Ascending aorta (tissue), 2 donors: ENCODE measurements around the gene RBM5. TPM values are rescaled to one million over a fixed set of nuclear protein-coding genes. Genes with fewer than 3 reads are reported as not detected.
A peak's percentile ranks its signal among the peaks of the same experiment; 100 is the strongest.

ENCODE experiments used
- DNase-seq, 2 donors: peaks; one replicate each; pipeline ENCODE4 v3.0.0-alpha.2; 2019; ENCODE audit warnings: low spot score in 2 of 2
- H3K27ac ChIP-seq, 2 donors: fragments of 200-600 bp; sonication (generic); one replicate each; pipeline ENCODE4 v1.5.1; 2016 to 2017; ENCODE audit warnings: mild to moderate bottlenecking in 1 of 2
- H3K27me3 ChIP-seq: fragments of 200-600 bp; sonication (generic); one replicate; pipeline ENCODE4 v1.5.1; 2017
- H3K36me3 ChIP-seq, 2 donors: fragments of 200-600 bp; sonication (generic); one replicate each; pipeline ENCODE4 v1.5.1; 2016
- H3K4me1 ChIP-seq, 2 donors: fragments of 200-600 bp; sonication (generic); one replicate each; pipeline ENCODE4 v1.5.1; 2016 to 2017; ENCODE audit warnings: mild to moderate bottlenecking in 1 of 2
- H3K4me3 ChIP-seq, 2 donors: fragments of 200-600 bp; sonication (generic); one replicate each; pipeline ENCODE4 v1.5.1; 2016 to 2017; ENCODE audit warnings: mild to moderate bottlenecking in 1 of 2
- H3K9me3 ChIP-seq, 2 donors: fragments of 200-600 bp; sonication (generic); one replicate each; pipeline ENCODE4 v1.5.1; 2016
- intact Hi-C: fragments of 100-400 bp; cut with DNase I; formaldehyde crosslinking; loops from one replicate; pipeline ENCODE4 v1.15.1; 2023
- total RNA-seq: library from RNA; depleted of rRNA; stranded (reverse); fragments of >200 nt; gene quantifications from one replicate; pipeline ENCODE4 v1.1.0, GENCODE V29; 2016
- TF ChIP-seq, protein P1 (sequence below), 3 experiments: fragments of 200-600 bp in 2 of 3; fragments of 450-650 bp in 1 of 3; sonication (generic) in 2 of 3; IDR thresholded peaks; one replicate each; pipeline ENCODE4 v1.5.1; 2016 to 2019; ENCODE audit warnings: antibody characterized with exemption in 3 of 3, mild to moderate bottlenecking in 1 of 3, moderate library complexity in 1 of 3

Gene RBM5
- total RNA-seq, 1 donor from 2014 or later = 105 TPM

DNA sequence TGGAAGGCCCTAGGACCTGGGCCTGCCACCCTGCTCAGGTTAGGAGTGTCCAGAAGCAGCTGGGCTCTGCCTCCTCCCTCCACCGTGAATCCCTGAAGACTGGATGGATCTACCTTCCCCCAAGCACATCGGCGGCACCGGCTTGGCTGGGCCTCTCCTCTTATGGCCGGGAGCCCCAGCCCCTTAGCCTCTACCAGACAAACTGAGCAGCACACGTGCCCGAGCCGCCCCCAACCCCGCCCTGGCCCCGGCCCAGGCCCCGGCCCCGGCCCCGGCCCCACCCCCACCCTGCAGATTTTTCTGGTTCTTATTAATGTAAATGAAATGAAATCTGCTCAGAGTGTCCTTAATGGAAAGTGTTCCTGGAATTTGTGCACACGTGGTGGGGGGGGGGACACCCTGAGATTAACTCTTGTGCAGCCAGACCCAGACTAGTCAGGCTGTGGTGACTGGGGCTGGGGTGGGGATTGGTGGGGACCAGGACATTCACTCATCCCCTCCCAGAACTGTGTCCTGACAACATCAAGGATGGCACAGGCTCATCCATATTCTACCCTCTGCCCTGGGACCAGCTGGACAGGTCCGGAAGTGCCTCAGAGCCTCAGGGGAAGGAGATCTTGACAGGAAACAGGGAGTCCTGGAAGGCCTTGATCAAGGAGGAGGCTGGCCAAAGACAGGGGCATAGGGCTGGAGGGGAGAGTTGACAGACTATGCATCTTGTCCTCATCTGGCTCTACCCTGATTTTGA is 35.5 kb downstream of the RBM5 start:
- H3K27ac ChIP-seq = peak overlapping the region in 1 of 2 donors; percentile 34
- no peak overlapping the region for H3K4me3 ChIP-seq
- TF ChIP-seq, protein P1, sequence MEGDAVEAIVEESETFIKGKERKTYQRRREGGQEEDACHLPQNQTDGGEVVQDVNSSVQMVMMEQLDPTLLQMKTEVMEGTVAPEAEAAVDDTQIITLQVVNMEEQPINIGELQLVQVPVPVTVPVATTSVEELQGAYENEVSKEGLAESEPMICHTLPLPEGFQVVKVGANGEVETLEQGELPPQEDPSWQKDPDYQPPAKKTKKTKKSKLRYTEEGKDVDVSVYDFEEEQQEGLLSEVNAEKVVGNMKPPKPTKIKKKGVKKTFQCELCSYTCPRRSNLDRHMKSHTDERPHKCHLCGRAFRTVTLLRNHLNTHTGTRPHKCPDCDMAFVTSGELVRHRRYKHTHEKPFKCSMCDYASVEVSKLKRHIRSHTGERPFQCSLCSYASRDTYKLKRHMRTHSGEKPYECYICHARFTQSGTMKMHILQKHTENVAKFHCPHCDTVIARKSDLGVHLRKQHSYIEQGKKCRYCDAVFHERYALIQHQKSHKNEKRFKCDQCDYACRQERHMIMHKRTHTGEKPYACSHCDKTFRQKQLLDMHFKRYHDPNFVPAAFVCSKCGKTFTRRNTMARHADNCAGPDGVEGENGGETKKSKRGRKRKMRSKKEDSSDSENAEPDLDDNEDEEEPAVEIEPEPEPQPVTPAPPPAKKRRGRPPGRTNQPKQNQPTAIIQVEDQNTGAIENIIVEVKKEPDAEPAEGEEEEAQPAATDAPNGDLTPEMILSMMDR (IDR thresholded peaks at IDR 0.05) = no peak
- no peaks in the 10 kb centered on the region for H3K27me3 ChIP-seq
- no peak for DNase-seq
- intact Hi-C loops = loop anchor here (5.0 kb wide), 1 partner anchor 148 kb away; no protein-coding TSS in a partner anchor
- H3K36me3 ChIP-seq = peaks cover 15 to 16% of the 10 kb centered on the region in 2 donors
- H3K4me1 ChIP-seq = peaks cover 5 to 42% of the 10 kb centered on the region in 2 donors
- H3K9me3 ChIP-seq = no peaks in the 10 kb centered on the region

DNA sequence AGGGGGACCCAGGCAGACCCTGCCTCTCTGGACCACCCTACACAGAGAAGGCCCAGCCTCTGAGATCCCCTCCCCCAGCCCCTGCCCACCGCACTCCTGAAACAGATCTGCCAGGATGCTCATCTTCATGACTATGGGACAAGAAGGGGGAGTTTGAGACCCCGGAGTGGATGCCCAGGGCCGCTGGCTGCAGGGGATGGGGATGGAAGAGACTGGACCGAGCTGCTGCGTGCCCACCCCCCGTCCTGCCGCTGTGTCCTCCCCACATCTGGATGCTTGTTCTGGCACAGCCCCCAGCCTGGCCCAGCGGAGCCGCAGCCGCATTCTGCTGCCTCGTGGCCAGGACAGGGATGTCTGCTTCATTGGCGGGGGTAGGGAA is 36.1 kb downstream of the RBM5 start:
- H3K36me3 ChIP-seq = peaks cover 10 to 11% of the 10 kb centered on the region in 2 donors
- no peak for DNase-seq
- TF ChIP-seq, protein P1 (IDR thresholded peaks at IDR 0.05) = no peak
- H3K4me1 ChIP-seq = peaks cover 5 to 42% of the 10 kb centered on the region in 2 donors
- no peak overlapping the region for H3K4me3 ChIP-seq
- intact Hi-C loops = loop anchor here (5.0 kb wide), 1 partner anchor 148 kb away; no protein-coding TSS in a partner anchor
- no peaks in the 10 kb centered on the region for H3K9me3 ChIP-seq
- H3K27ac ChIP-seq = peak overlapping the region in 1 of 2 donors; percentile 34
- H3K27me3 ChIP-seq = no peaks in the 10 kb centered on the region

DNA sequence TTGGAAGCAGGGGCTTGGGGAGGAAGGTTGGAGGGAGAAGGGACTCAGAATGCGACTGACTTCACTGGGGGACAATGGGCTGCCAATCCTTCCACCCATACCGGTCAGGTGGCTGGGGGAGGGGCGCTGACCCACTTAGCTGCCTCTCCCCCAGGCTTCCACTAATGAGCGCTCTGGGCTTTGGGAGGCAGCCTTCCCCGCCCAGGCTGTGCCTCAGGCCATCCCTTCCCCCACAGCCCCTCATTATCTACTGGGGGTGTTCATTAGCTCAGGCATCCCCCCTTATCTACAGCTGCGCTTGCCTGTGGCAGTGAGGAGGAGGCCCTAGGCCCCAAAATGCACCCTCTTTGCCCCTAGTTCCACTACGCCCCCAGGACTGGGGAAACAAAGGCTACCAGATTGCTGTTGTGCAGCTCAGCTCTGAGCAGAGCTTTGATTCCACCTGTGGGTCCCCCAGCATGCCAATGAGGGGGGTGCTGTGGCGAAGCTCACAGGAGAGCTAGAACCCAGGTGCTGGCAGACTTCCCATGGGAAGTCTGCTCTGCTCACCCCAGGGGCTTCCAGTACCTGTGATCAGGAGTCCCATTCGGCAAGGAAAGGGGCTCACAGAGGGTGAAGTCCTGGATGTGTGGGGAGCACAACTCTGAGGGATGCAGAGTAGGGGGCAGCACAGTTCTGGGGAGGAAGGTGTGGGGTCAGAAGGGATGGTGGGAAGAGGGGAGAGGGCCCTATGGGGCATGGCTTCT is 37.0 kb downstream of the RBM5 start:
- Histone ChIP-seq H3K27ac (no peak overlapping the region), H3K27me3 (no peaks in the 10 kb centered on the region), H3K4me3 (no peak overlapping the region), H3K9me3 (no peaks in the 10 kb centered on the region), H3K4me1 (peaks cover 5 to 42% of the 10 kb centered on the region in 2 donors), H3K36me3 (peaks cover under 1 to 2% of the 10 kb centered on the region in 2 donors)
- DNase-seq = no peak
- intact Hi-C loops = no loop called here
- TF ChIP-seq, protein P1 (IDR thresholded peaks at IDR 0.05) = no peak

DNA sequence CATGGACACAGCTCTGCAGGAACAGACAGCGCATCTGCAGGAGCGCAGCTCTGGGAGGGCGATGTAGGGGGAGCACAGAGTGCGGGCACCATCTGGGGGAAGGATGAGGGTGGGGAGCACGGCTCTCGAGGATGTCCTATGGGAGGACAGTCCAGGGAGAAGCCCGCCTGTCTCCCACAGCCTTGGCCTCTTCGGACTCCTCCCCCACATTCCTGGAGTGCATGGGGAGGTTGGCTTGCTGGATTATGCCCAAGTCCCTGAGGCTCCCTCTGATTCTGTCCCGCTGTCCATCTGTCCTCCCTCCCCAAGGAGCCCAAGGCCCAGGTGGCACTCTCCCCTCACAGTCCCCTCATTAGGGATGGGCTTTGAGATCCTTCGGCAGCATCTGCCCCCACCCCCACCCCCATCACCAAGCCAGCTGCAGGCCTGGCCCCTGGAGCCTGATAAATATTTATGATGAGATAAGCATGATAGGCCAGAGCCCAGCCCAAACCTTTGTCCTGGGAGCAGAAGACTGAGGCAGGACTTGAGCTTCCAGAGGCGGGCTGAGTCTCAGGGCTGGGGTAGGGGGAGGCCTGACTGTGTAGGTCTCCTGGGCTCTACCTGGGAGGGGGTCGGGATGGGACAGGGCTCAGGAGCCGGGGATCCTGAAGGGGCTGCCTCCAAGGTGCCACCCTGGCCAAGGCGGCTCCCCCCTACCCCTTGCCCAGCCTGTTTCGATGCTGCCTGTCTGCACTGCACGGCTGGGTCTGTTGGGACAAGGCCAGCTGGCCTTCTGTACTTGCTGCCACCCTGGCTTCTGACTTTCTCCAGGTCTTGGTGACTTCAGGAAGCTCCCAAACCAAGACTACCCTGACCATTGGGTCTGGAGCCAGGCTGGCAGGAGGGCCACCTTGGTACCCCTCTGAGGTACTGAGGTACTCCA is 37.8 kb downstream of the RBM5 start:
- TF ChIP-seq, protein P1 (IDR thresholded peaks at IDR 0.05) = no peak
- Histone ChIP-seq H3K4me1 (peaks cover 5 to 42% of the 10 kb centered on the region in 2 donors), H3K4me3 (no peak overlapping the region), H3K27me3 (no peaks in the 10 kb centered on the region), H3K9me3 (no peaks in the 10 kb centered on the region), H3K36me3 (no peaks in the 10 kb centered on the region), H3K27ac (no peak overlapping the region)
- intact Hi-C loops = no loop called here
- DNase-seq = no peak

DNA sequence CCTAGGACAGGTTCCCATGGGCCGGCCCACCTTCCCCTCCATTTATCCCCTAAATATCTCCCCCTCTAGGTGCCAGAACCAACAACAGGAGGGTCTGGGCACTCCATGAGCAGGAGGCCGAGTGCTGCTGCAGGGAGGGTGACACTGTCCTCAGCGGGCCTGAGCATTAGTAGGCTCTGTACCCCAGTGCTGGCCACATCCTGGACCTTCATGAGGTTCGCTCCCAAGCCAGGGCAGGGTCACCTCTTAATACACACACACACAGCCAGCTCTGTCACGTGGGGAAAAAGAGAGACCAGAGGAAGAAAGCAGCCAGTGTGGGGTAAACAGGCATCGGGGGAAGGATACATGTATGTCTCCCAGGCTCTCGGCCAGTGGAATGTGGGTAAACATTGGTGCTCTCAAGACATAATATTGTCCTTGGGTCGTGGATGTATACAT is 38.6 kb downstream of the RBM5 start:
- no peaks in the 10 kb centered on the region for H3K9me3 ChIP-seq
- TF ChIP-seq, protein P1 (IDR thresholded peaks at IDR 0.05) = no peak
- no peak overlapping the region for H3K4me3 ChIP-seq
- H3K27me3 ChIP-seq = no peaks in the 10 kb centered on the region
- intact Hi-C loops = no loop called here
- H3K36me3 ChIP-seq = no peaks in the 10 kb centered on the region
- no peak overlapping the region for H3K27ac ChIP-seq
- DNase-seq = no peak
- peaks cover 5 to 39% of the 10 kb centered on the region in 2 donors for H3K4me1 ChIP-seq
